Body of pancreas (tissue), 4 donors: Measurements from ENCODE around the gene NRGN. TPM values are rescaled to one million over a fixed set of nuclear protein-coding genes. Genes with fewer than 3 reads are reported as not detected.

ENCODE experiments used
- ATAC-seq: fragments of 150-250 bp; one replicate; pipeline ENCODE4 v1.9.1; 2016
- DNase-seq, 4 donors: peaks; one replicate each; pipeline ENCODE4 v3.0.0-alpha.2; 2019
- H3K27ac ChIP-seq, 4 donors: fragments of 200-600 bp; sonication (generic); 1 replicate in 3 of 4; 2 replicates in 1 of 4; pipeline versions ENCODE4 v1.5.1 to v1.6.1; 2016 to 2019; ENCODE audit warnings: mild to moderate bottlenecking in 1 of 4, mixed read lengths in 1 of 4, moderate library complexity in 1 of 4
- H3K27me3 ChIP-seq, 2 donors: fragments of 200-600 bp; sonication (generic); one replicate each; pipeline ENCODE4 v1.6.0; 2016; ENCODE audit warnings: mild to moderate bottlenecking in 1 of 2
- H3K36me3 ChIP-seq, 2 donors: fragments of 200-600 bp; sonication (generic); replicated peaks in 1 of 2; 2 replicates each; pipeline ENCODE4 v1.5.1; 2016; ENCODE audit warnings: low read depth in 2 of 2; ENCODE audit not compliant: insufficient read depth in 1 of 2
- H3K4me1 ChIP-seq: fragments of 200-600 bp; sonication (generic); one replicate; pipeline ENCODE4 v1.6.0; 2016
- H3K4me3 ChIP-seq, 2 donors: fragments of 200-600 bp; sonication (generic); 1 replicate in 1 of 2; 2 replicates in 1 of 2; pipeline ENCODE4 v1.5.1; 2016 to 2019
- H3K9me3 ChIP-seq, 3 donors: fragments of 200-600 bp; sonication (generic); 1 replicate in 2 of 3; 2 replicates in 1 of 3; pipeline ENCODE4 v1.5.1; 2016
- POLR2A ChIP-seq, 3 donors: fragments of 450-650 bp; IDR thresholded peaks; one replicate each; pipeline ENCODE4 v1.6.1; 2016; ENCODE audit warnings: antibody characterized with exemption in 3 of 3, mild to moderate bottlenecking in 2 of 3
- WGBS, 2 donors: methylation state at CpG; one replicate each; pipeline ENCODE4 v1.1.5; 2017; 5-methylcytosine and 5-hydroxymethylcytosine counted together
- intact Hi-C: fragments of 100-400 bp; cut with DNase I; formaldehyde crosslinking; loops from one replicate; pipeline ENCODE4 v1.15.1; 2023
- total RNA-seq, 2 donors: library from RNA; depleted of rRNA; stranded (reverse); fragments of >200 nt; gene quantifications; one replicate each; pipeline ENCODE4 v1.1.0, GENCODE V29; 2016
- TF ChIP-seq, protein P1 (sequence below), 7 experiments: fragments of 450-650 bp in 4 of 7; fragments of 200-600 bp in 3 of 7; sonication (generic) in 3 of 7; IDR thresholded peaks; one replicate each; pipeline ENCODE4 v1.5.1; 2016 to 2019; ENCODE audit warnings: antibody characterized with exemption in 7 of 7

NRGN gene
- total RNA-seq, 2 donors from 2014 or later, result not detected

DNA sequence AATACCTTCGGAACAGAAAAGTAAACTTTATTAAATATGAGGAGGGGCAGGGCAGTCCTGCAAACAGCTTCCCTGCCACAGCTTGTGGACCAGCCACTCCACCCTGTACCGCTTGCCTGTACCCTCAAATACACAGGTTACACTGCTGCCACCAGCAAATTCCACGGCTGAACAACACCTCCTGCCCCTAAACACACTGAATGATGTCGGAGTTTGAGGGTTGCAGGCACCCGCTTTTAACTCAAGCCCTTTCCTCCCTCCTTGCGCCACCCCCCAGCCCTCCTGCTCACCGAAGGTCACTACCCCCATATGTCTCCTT is 8.3 kb downstream of the NRGN start:
- Histone ChIP-seq H3K27me3 (peaks cover 0 to 11% of the 10 kb centered on the region in 2 donors), H3K36me3 (no peaks in the 10 kb centered on the region), H3K4me3 (no peak overlapping the region), H3K4me1 (peaks cover 30% of the 10 kb centered on the region), H3K9me3 (no peaks in the 10 kb centered on the region), H3K27ac (peak overlapping the region in 2 of 4 donors; percentile 57 to 77)
- DNase-seq (no peak), ATAC-seq (no peak)
- TF ChIP-seq, protein P1, sequence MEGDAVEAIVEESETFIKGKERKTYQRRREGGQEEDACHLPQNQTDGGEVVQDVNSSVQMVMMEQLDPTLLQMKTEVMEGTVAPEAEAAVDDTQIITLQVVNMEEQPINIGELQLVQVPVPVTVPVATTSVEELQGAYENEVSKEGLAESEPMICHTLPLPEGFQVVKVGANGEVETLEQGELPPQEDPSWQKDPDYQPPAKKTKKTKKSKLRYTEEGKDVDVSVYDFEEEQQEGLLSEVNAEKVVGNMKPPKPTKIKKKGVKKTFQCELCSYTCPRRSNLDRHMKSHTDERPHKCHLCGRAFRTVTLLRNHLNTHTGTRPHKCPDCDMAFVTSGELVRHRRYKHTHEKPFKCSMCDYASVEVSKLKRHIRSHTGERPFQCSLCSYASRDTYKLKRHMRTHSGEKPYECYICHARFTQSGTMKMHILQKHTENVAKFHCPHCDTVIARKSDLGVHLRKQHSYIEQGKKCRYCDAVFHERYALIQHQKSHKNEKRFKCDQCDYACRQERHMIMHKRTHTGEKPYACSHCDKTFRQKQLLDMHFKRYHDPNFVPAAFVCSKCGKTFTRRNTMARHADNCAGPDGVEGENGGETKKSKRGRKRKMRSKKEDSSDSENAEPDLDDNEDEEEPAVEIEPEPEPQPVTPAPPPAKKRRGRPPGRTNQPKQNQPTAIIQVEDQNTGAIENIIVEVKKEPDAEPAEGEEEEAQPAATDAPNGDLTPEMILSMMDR (IDR thresholded peaks at IDR 0.05), result no peak
- TF ChIP-seq POLR2A (IDR thresholded peaks at IDR 0.05), result no peak
- intact Hi-C loops, result no loop called here
- WGBS, 2 donors, result 79 to 80% methylated on average over 7 of the region's 7 CpGs

DNA sequence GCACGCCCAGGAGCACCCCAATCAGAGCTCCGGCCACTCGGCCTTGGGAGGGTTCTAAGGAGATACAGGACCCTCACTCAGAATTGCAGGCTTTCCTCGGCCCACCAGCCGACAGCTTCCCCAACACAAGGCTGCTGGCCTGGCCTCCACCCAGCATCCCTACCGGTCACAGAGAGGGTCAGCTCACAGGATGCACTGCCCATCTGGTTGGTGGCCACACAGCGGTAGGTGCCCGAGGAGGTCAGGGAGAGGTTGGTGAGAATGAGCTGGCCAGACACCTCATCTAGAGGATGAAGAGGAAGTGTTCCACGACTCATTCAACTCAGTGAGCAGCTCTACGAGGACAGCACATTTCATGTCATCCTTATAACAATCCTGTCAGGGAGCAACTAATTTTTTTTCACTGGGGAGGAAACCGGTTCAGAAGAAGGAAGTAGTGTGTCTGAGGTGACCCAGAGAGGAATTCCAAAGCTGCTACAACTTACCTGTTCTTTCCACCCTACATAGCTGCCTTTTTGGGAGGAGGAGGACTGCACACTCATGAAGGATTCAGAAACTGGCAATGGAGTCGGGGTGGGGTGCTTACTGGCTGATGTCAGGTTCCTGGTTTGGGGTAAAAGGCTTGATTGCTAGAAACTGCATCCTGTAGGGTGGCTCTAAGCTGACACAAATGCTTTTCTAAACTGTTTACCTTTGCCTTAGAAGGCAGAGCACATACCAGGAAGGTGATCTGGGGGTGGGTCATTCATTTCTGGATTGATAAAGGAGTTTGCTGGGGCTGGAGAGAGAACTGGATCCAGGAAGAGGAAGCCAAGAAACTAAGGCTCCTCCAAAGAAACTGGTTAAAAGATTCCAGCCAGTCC is 9.0 kb downstream of the NRGN start:
- 47 to 56% methylated on average over 12 of the region's 12 CpGs for WGBS, 2 donors
- Histone ChIP-seq H3K27me3 (peaks cover 0 to 11% of the 10 kb centered on the region in 2 donors), H3K27ac (peak overlapping the region in 2 of 4 donors; percentile 57 to 77), H3K36me3 (no peaks in the 10 kb centered on the region), H3K9me3 (no peaks in the 10 kb centered on the region), H3K4me1 (peaks cover 30% of the 10 kb centered on the region), H3K4me3 (no peak overlapping the region)
- no peak for ATAC-seq
- DNase-seq, result no peak
- TF ChIP-seq POLR2A (IDR thresholded peaks at IDR 0.05), result no peak
- TF ChIP-seq, protein P1 (IDR thresholded peaks at IDR 0.05), result no peak
- intact Hi-C loops, result no loop called here

DNA sequence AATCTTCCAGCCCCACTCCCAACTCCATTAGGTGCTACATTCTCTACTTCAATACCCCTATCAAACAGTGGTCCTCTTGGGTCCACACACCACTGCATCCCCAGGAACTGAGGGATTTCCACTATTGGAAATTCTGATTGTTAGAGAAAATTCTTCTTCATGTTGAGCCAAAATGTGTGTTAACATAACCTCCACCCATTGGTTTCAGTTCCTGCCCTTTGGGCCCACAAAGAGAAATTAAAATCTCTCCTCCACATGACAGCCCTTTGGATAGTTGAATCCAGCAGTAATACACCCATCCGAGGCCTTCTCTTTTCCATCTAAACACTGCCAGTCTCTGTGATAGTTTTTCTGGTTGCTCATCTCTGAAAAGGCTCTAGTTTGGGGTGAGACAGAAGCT is 10.2 kb downstream of the NRGN start:
- no peak overlapping the region for H3K27ac ChIP-seq
- H3K36me3 ChIP-seq, result no peaks in the 10 kb centered on the region
- H3K4me1 ChIP-seq, result peaks cover 30% of the 10 kb centered on the region
- intact Hi-C loops, result no loop called here
- DNase-seq (no peak), ATAC-seq (no peak)
- 70 to 73% methylated on average over 1 of the region's 1 CpG for WGBS, 2 donors
- no peak overlapping the region for H3K4me3 ChIP-seq
- H3K9me3 ChIP-seq, result no peaks in the 10 kb centered on the region
- TF ChIP-seq POLR2A (IDR thresholded peaks at IDR 0.05), result no peak
- TF ChIP-seq, protein P1 (IDR thresholded peaks at IDR 0.05), result no peak
- H3K27me3 ChIP-seq, result peaks cover 0 to 8% of the 10 kb centered on the region in 2 donors

- Histone ChIP-seq H3K4me3 (no peak overlapping the region), H3K27me3 (no peaks in the 10 kb centered on the region)
Measured at GRCh38 chr11:124751391-124751740, 11.6 kb downstream of the NRGN start.

More at GRCh38 chr11:124751391-124751740, 11.6 kb downstream of the NRGN start:
- no peaks in the 10 kb centered on the region for H3K9me3 ChIP-seq
- DNase-seq (no peak), ATAC-seq (no peak)
- WGBS, 2 donors, result 69 to 71% methylated on average over 1 to 11 of the region's 11 CpGs
- intact Hi-C loops, result no loop called here
- no peak for TF ChIP-seq POLR2A (IDR thresholded peaks at IDR 0.05)
- TF ChIP-seq, protein P1 (IDR thresholded peaks at IDR 0.05), result no peak
- peaks cover 17% of the 10 kb centered on the region for H3K4me1 ChIP-seq
- no peak overlapping the region for H3K27ac ChIP-seq
- no peaks in the 10 kb centered on the region for H3K36me3 ChIP-seq
